HepG2 (cell line): ENCODE data around the gene C1QBP. TPM values are rescaled to one million over a fixed set of nuclear protein-coding genes. Genes with fewer than 3 reads are reported as not detected.
A peak's percentile ranks its signal among the peaks of the same experiment; 100 is the strongest.

Source experiments
- EHMT2 ChIP-seq: fragments of 200-600 bp; sonication (generic); IDR thresholded peaks from 2 replicates; pipeline ENCODE4 v1.7.0; 2017; ENCODE audit warnings: antibody characterized with exemption, low read depth, low read length, borderline replicate concordance
- FOXA3 ChIP-seq: IDR thresholded peaks from 2 replicates; pipeline ENCODE4 v1.6.1; 2016; ENCODE audit warnings: missing genetic modification reagents, missing compliant biosample characterization
- KDM2A ChIP-seq: sonication (generic); formaldehyde crosslinking; IDR thresholded peaks from 2 replicates; pipeline ENCODE4 v1.4.0; 2020; ENCODE audit warnings: low read depth, missing genetic modification reagents, borderline replicate concordance
- MIER2 ChIP-seq: IDR thresholded peaks from 2 replicates; pipeline ENCODE4 v1.6.1; 2016; ENCODE audit warnings: missing biosample characterization, missing genetic modification reagents
- MLLT10 ChIP-seq: sonication (generic); formaldehyde crosslinking; IDR thresholded peaks from 2 replicates; pipeline ENCODE4 v1.4.0; 2020; ENCODE audit warnings: missing genetic modification reagents
- MZF1 ChIP-seq: sonication (generic); formaldehyde crosslinking; IDR thresholded peaks from 2 replicates; pipeline ENCODE4 v1.8.1; 2023; ENCODE audit warnings: mild to moderate bottlenecking, missing genetic modification reagents, borderline replicate concordance
- NFIC ChIP-seq: IDR thresholded peaks from 2 replicates; pipeline ENCODE4 v1.6.1; 2012; ENCODE audit warnings: mild to moderate bottlenecking, low read length, inconsistent platforms
- PHB2 ChIP-seq: fragments of 450-650 bp; IDR thresholded peaks from 2 replicates; pipeline ENCODE4 v1.6.1; 2018; ENCODE audit not compliant: partially characterized antibody
- PHF20 ChIP-seq: sonication (generic); formaldehyde crosslinking; IDR thresholded peaks from 2 replicates; pipeline ENCODE4 v1.5.0; 2020; ENCODE audit warnings: mild to moderate bottlenecking, missing genetic modification reagents
- PPARG ChIP-seq: conservative IDR thresholded peaks from 2 replicates; pipeline ENCODE4 v1.6.1; 2016; ENCODE audit warnings: missing biosample characterization, missing genetic modification reagents
- RBM22 ChIP-seq: fragments of 200-400 bp; formaldehyde crosslinking; optimal IDR thresholded peaks from 2 replicates; pipeline ENCODE3; 2017; ENCODE audit warnings: mild to moderate bottlenecking, low read length, moderate library complexity
- RFX1 ChIP-seq: fragments of 450-650 bp; IDR thresholded peaks from 2 replicates; pipeline ENCODE4 v1.6.1; 2017
- RNF2 ChIP-seq: fragments of 450-650 bp; conservative IDR thresholded peaks from 2 replicates; pipeline ENCODE4 v1.6.1; 2016; ENCODE audit warnings: low read depth
- ZMAT3 ChIP-seq: sonication (generic); formaldehyde crosslinking; conservative IDR thresholded peaks from 2 replicates; pipeline ENCODE4 v1.7.0; 2021; ENCODE audit warnings: missing genetic modification reagents
- ZNF30 ChIP-seq: sonication (generic); formaldehyde crosslinking; IDR thresholded peaks from 2 replicates; pipeline ENCODE4 v1.5.0; 2020; ENCODE audit warnings: mild to moderate bottlenecking, missing genetic modification reagents
- ZNF780A ChIP-seq: sonication (generic); formaldehyde crosslinking; IDR thresholded peaks from 2 replicates; pipeline ENCODE4 v1.8.0; 2022; ENCODE audit warnings: mild to moderate bottlenecking, missing genetic modification reagents, moderate library complexity
- ZNF792 ChIP-seq: IDR thresholded peaks from 2 replicates; pipeline ENCODE4 v1.6.1; 2016
- ZSCAN22 ChIP-seq: sonication (generic); formaldehyde crosslinking; IDR thresholded peaks from 2 replicates; pipeline ENCODE4 v1.4.0; 2020; ENCODE audit warnings: mild to moderate bottlenecking, missing genetic modification reagents
- polyA plus RNA-seq, 8 experiments: library from polyadenylated mRNA; depleted of rRNA in 3 of 8; stranded (reverse) in 7 of 8; unstranded in 1 of 8; fragments of >200 nt; fragmentation: Illumina TruSeq in 4 of 8; extraction: Trizol in 4 of 8; gene quantifications; 2 replicates each; pipeline versions ENCODE4 v1.2.1 to v1.2.3, GENCODE V29; 2011 to 2016; ENCODE audit warnings: low read depth in 4 of 8, missing spikeins in 1 of 8, mixed read lengths in 1 of 8; ENCODE audit not compliant: insufficient read depth in 1 of 8
- total RNA-seq, 5 experiments: library from RNA; depleted of rRNA; stranded (reverse); fragments of >200 nt; fragmentation: Illumina TruSeq; extraction: Trizol; gene quantifications; 2 replicates each; pipeline ENCODE4 v1.2.3, GENCODE V29; 2016; ENCODE audit warnings: low read depth in 1 of 5
- TF ChIP-seq, protein P1 (sequence below): sonication (generic); formaldehyde crosslinking; IDR thresholded peaks from 2 replicates; pipeline ENCODE4 v1.5.1; 2020; ENCODE audit warnings: mild to moderate bottlenecking, missing genetic modification reagents
- TF ChIP-seq, protein P2 (sequence below): sonication (generic); formaldehyde crosslinking; IDR thresholded peaks from 2 replicates; pipeline ENCODE4 v1.9.0; 2021; ENCODE audit warnings: missing genetic modification reagents, borderline replicate concordance
- TF ChIP-seq, protein P3 (sequence below): sonication (generic); formaldehyde crosslinking; IDR thresholded peaks from 2 replicates; pipeline ENCODE4 v1.4.0; 2020; ENCODE audit warnings: mild to moderate bottlenecking, missing genetic modification reagents
- TF ChIP-seq, protein P4 (sequence below): sonication (generic); formaldehyde crosslinking; IDR thresholded peaks from 2 replicates; pipeline ENCODE4 v1.4.0; 2020; ENCODE audit warnings: missing genetic modification reagents, low read depth, mild to moderate bottlenecking, borderline replicate concordance
- TF ChIP-seq, protein P5 (sequence below): sonication (generic); formaldehyde crosslinking; IDR thresholded peaks from 2 replicates; pipeline ENCODE4 v1.4.0; 2020; ENCODE audit warnings: mild to moderate bottlenecking, missing genetic modification reagents

Gene C1QBP
- total and polyA plus RNA-seq, 2 of the 13 experiments (the other 11 are each of a cell fraction or from before 2014, with no cell fraction given), result 219 to 680 TPM

DNA sequence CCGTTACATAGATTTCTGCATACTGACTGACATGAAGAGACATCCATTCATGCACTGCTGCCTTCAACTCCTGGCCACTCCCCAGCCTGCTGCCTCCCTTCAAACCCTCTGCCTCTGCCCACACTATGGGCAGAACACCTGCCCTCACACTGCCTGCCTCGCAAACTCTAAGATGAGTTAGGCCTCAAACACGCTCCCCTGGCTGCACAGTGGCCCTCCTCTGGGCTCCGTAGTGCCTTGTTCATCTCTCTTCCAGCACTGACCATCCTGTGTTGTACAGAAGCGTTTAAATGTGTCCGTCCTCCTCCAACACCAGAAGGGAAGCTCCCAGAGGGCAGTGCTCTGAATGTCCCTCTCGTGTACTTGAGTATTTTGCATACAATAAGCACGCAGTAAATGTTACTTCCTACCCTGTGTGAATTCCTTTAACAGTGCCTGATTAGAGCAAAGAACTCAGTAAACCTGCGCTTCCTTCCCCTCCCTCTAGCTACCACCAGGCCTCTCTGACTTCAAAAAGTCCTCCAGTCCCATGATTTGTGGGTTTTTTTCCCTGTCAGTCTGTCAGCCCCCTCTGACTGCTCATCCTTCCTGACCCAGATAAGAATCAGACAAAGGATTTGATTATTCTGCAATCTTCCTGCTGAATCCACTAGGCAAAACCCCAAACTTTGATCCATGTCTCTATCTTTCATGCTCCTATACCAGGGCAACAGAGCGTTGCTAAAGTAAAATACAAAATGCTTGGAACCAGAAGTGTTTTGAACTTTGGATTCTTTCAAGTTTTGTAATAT lies 26.0 kb upstream of the C1QBP start (continued):
- TF ChIP-seq PPARG (CRISPR knock-in tag) (no peak), MZF1 (CRISPR knock-in tag) (no peak), ZMAT3 (CRISPR knock-in tag) (no peak), RNF2 (no peak), ZNF780A (CRISPR knock-in tag) (no peak), ZSCAN22 (CRISPR knock-in tag) (no peak), ZNF792 (CRISPR knock-in tag) (no peak), PHB2 (no peak), PHF20 (no peak), RBM22 (no peak), ZNF30 (no peak), MIER2 (CRISPR knock-in tag) (no peak), NFIC (no peak), KDM2A (CRISPR knock-in tag) (0 out of 2 replicates have a peak, but pooled peaks have one; percentile 22), EHMT2 (no peak), RFX1 (no peak), FOXA3 (CRISPR knock-in tag) (no peak), MLLT10 (CRISPR knock-in tag) (no peak)
- TF ChIP-seq, protein P1, sequence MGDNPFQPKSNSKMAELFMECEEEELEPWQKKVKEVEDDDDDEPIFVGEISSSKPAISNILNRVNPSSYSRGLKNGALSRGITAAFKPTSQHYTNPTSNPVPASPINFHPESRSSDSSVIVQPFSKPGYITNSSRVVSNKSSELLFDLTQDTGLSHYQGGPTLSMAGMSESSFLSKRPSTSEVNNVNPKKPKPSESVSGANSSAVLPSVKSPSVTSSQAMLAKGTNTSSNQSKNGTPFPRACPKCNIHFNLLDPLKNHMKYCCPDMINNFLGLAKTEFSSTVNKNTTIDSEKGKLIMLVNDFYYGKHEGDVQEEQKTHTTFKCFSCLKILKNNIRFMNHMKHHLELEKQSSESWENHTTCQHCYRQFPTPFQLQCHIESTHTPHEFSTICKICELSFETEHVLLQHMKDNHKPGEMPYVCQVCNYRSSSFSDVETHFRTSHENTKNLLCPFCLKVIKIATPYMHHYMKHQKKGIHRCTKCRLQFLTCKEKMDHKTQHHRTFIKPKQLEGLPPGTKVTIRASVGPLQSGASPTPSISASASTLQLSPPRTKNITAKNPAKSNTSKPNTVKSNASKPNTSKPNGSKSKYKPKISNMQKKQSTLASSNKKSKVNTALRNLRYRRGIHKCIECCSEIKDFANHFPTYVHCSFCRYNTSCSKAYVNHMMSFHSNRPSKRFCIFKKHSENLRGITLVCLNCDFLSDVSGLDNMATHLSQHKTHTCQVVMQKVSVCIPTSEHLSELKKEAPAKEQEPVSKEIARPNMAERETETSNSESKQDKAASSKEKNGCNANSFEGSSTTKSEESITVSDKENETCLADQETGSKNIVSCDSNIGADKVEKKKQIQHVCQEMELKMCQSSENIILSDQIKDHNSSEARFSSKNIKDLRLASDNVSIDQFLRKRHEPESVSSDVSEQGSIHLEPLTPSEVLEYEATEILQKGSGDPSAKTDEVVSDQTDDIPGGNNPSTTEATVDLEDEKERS, result no peak
- TF ChIP-seq, protein P2, sequence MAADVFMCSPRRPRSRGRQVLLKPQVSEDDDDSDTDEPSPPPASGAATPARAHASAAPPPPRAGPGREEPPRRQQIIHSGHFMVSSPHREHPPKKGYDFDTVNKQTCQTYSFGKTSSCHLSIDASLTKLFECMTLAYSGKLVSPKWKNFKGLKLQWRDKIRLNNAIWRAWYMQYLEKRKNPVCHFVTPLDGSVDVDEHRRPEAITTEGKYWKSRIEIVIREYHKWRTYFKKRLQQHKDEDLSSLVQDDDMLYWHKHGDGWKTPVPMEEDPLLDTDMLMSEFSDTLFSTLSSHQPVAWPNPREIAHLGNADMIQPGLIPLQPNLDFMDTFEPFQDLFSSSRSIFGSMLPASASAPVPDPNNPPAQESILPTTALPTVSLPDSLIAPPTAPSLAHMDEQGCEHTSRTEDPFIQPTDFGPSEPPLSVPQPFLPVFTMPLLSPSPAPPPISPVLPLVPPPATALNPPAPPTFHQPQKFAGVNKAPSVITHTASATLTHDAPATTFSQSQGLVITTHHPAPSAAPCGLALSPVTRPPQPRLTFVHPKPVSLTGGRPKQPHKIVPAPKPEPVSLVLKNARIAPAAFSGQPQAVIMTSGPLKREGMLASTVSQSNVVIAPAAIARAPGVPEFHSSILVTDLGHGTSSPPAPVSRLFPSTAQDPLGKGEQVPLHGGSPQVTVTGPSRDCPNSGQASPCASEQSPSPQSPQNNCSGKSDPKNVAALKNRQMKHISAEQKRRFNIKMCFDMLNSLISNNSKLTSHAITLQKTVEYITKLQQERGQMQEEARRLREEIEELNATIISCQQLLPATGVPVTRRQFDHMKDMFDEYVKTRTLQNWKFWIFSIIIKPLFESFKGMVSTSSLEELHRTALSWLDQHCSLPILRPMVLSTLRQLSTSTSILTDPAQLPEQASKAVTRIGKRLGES (CRISPR knock-in tag), result no peak
- TF ChIP-seq, protein P3, sequence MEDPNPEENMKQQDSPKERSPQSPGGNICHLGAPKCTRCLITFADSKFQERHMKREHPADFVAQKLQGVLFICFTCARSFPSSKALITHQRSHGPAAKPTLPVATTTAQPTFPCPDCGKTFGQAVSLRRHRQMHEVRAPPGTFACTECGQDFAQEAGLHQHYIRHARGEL (CRISPR knock-in tag), result no peak
- TF ChIP-seq, protein P4, sequence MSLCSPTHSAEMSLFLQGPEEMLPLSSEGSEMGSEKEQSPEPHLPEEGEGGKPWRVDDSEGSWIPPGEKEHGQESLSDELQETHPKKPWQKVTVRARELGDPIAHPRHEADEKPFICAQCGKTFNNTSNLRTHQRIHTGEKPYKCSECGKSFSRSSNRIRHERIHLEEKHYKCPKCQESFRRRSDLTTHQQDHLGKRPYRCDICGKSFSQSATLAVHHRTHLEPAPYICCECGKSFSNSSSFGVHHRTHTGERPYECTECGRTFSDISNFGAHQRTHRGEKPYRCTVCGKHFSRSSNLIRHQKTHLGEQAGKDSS, result no peak
- TF ChIP-seq, protein P5, sequence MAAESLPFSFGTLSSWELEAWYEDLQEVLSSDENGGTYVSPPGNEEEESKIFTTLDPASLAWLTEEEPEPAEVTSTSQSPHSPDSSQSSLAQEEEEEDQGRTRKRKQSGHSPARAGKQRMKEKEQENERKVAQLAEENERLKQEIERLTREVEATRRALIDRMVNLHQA (CRISPR knock-in tag), result no peak
